Thoracic aorta (tissue), 2 donors: Measurements from ENCODE around the gene RASSF4. TPM values are rescaled to one million over a fixed set of nuclear protein-coding genes. Genes with fewer than 3 reads are reported as not detected.

ENCODE experiments used
- ATAC-seq: fragments of 150-250 bp; one replicate; pipeline ENCODE4 v1.8.0; 2017; ENCODE audit warnings: low read depth; ENCODE audit not compliant: insufficient number of reproducible peaks, low FRiP score
- DNase-seq: peaks from one replicate; pipeline ENCODE4 v3.0.0-alpha.2; 2020; ENCODE audit warnings: low spot score
- H3K27ac ChIP-seq, 2 donors: fragments of 200-600 bp; sonication (generic); 1 replicate in 1 of 2; 2 replicates in 1 of 2; pipeline ENCODE4 v1.5.1; 2016; ENCODE audit warnings: mild to moderate bottlenecking in 2 of 2, moderate library complexity in 2 of 2
- H3K27me3 ChIP-seq: fragments of 200-600 bp; sonication (generic); replicated peaks from 2 replicates; pipeline ENCODE4 v1.6.0; 2016; ENCODE audit warnings: mild to moderate bottlenecking; ENCODE audit not compliant: insufficient read depth
- H3K36me3 ChIP-seq: fragments of 200-600 bp; sonication (generic); one replicate; pipeline ENCODE4 v1.5.1; 2016
- H3K4me1 ChIP-seq, 2 donors: fragments of 200-600 bp; sonication (generic); 1 replicate in 1 of 2; 2 replicates in 1 of 2; pipeline versions ENCODE4 v1.5.1 to v1.6.0; 2016; ENCODE audit warnings: low read depth in 2 of 2, mild to moderate bottlenecking in 1 of 2; ENCODE audit not compliant: control insufficient read depth in 1 of 2
- H3K4me3 ChIP-seq: fragments of 200-600 bp; sonication (generic); 2 replicates; pipeline ENCODE4 v1.5.1; 2016; ENCODE audit warnings: mild to moderate bottlenecking
- H3K9me3 ChIP-seq: fragments of 200-600 bp; sonication (generic); 2 replicates; pipeline ENCODE4 v1.5.1; 2016
- total RNA-seq, 2 donors: library from RNA; depleted of rRNA; stranded (reverse); fragments of >200 nt; gene quantifications; one replicate each; pipeline versions ENCODE4 v1.1.0 to v1.2.3, GENCODE V29; 2016
- TF ChIP-seq, protein P1 (sequence below): fragments of 200-600 bp; sonication (generic); IDR thresholded peaks from one replicate; pipeline ENCODE4 v1.5.1; 2019; ENCODE audit warnings: antibody characterized with exemption

The RASSF4 gene
- total RNA-seq, 2 donors from 2014 or later: 48.5 to 68.5 TPM

DNA sequence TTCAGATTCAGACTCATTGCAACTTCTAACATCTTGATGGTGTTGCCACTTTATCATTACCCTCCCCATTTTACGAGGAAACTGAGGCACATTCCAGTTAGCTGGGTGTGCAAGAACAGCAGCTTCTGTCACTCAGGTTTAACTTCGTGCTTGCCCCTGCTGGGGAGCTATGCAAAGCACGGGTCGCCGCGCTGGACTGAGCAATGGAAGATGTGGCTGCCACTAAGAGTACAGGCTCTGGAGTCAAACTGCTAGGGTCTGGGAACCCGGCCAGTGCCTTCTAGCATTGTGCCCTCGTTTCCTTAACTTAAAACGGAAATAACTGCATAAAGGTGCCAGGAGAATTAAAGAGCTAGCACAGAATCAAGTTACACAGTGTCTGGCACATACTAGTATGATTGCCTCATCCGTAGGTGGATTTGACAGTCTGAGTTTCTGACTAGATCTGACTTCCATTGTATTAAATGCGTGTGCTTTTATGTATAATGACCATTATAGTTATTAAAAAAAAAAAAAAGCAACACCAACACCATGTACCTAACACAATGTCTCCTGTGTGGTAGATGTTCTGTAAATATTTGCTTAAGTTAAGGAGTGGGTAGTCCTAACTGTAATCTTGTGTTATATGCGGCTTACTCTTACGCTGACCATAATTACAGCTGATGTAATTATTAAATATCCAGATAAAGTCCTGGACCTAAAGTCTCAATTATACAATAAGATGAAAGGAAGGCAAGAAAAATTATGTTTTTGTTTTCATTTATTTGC lies 42.0 kb downstream of the RASSF4 start:
- peaks cover 25 to 45% of the 10 kb centered on the region in 2 donors for H3K4me1 ChIP-seq
- H3K27ac ChIP-seq: peak overlapping the region; percentile 88
- DNase-seq (no peak), ATAC-seq (peak; percentile 53)
- H3K9me3 ChIP-seq: no peaks in the 10 kb centered on the region
- no peaks in the 10 kb centered on the region for H3K27me3 ChIP-seq
- H3K36me3 ChIP-seq: no peaks in the 10 kb centered on the region
- H3K4me3 ChIP-seq: peak overlapping the region; percentile 82
- TF ChIP-seq, protein P1, sequence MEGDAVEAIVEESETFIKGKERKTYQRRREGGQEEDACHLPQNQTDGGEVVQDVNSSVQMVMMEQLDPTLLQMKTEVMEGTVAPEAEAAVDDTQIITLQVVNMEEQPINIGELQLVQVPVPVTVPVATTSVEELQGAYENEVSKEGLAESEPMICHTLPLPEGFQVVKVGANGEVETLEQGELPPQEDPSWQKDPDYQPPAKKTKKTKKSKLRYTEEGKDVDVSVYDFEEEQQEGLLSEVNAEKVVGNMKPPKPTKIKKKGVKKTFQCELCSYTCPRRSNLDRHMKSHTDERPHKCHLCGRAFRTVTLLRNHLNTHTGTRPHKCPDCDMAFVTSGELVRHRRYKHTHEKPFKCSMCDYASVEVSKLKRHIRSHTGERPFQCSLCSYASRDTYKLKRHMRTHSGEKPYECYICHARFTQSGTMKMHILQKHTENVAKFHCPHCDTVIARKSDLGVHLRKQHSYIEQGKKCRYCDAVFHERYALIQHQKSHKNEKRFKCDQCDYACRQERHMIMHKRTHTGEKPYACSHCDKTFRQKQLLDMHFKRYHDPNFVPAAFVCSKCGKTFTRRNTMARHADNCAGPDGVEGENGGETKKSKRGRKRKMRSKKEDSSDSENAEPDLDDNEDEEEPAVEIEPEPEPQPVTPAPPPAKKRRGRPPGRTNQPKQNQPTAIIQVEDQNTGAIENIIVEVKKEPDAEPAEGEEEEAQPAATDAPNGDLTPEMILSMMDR: peak; percentile 34

DNA sequence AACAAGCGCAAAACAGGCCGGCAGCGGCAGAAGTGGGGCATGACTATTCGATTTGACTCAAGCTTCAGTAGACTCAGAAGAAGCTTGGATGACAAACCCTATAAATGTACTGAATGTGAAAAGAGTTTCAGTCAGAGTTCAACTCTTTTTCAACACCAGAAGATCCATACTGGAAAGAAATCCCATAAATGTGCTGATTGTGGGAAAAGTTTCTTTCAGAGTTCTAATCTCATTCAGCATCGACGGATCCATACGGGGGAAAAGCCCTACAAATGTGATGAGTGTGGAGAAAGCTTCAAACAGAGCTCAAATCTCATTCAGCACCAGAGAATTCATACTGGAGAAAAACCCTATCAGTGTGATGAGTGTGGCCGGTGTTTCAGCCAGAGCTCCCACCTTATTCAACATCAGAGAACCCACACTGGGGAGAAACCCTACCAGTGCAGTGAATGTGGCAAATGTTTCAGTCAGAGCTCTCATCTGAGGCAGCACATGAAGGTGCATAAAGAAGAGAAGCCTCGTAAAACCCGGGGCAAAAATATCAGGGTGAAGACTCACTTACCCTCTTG lies 43.9 kb downstream of the RASSF4 start:
- Histone ChIP-seq H3K36me3 (no peaks in the 10 kb centered on the region), H3K9me3 (no peaks in the 10 kb centered on the region), H3K4me1 (peaks cover 15 to 28% of the 10 kb centered on the region in 2 donors), H3K4me3 (no peak overlapping the region), H3K27me3 (no peaks in the 10 kb centered on the region), H3K27ac (no peak overlapping the region)
- ATAC-seq (no peak), DNase-seq (no peak)
- TF ChIP-seq, protein P1: no peak

DNA sequence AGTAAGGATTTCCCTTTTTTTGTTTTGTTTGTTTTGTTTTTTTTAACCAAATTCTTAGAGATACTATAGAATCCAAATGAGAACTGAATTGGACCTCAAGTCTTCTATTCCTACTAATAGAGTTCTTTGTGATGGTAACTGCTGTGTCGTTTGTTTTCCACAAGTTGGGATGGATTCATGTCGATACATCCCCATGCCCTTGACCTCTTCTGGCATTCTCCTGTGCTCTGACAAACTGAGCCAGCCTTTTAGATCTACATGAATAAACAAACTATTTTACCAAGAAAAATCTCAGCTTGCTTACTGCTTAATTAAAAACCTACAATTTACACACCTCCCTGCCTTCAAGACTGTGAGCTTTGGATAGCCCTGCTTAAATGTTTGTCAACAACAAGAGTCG lies 45.1 kb downstream of the RASSF4 start:
- no peak for DNase-seq
- TF ChIP-seq, protein P1: no peak
- H3K4me3 ChIP-seq: no peak overlapping the region
- H3K27me3 ChIP-seq: no peaks in the 10 kb centered on the region
- H3K27ac ChIP-seq: no peak overlapping the region
- H3K36me3 ChIP-seq: no peaks in the 10 kb centered on the region
- no peak for ATAC-seq
- H3K9me3 ChIP-seq: no peaks in the 10 kb centered on the region
- H3K4me1 ChIP-seq: peaks cover 15 to 27% of the 10 kb centered on the region in 2 donors

DNA sequence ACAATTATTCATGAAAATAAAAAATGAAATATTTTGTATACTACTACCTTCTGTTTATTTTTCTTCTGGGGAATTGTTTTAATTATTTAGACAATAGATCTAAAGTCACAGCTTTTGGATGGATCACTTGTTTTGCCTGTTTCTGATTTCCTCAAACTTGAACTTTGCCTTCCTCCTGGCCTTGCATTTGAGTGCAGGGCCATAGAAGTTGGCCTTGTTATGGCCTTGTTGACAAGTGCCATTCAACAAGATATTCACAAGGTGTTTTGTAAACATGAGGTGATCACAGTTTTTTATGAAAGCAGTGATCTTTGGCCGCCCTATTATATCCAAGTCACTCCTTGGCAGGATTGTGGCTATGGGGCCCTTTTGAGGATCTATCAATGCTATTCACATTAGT lies 45.7 kb downstream of the RASSF4 start:
- Histone ChIP-seq H3K27ac (no peak overlapping the region), H3K9me3 (no peaks in the 10 kb centered on the region)

More for the DNA sequence above, 45.7 kb downstream of the RASSF4 start:
- peaks cover 10 to 21% of the 10 kb centered on the region in 2 donors for H3K4me1 ChIP-seq
- no peaks in the 10 kb centered on the region for H3K27me3 ChIP-seq
- TF ChIP-seq, protein P1: no peak
- no peak overlapping the region for H3K4me3 ChIP-seq
- no peak for ATAC-seq
- H3K36me3 ChIP-seq: no peaks in the 10 kb centered on the region
- DNase-seq: no peak
